Progenitor cell of endocrine pancreas (in vitro differentiated cells): ENCODE results near the gene RDX. TPM values are rescaled to one million over a fixed set of nuclear protein-coding genes. Genes with fewer than 3 reads are reported as not detected.
"Not testable (repeated sequence)": the region's sequence is repeated elsewhere in the genome, so short reads cannot be mapped to it uniquely, and the experiment has no call there.

Experiments
- DNase-seq: peaks from one replicate; pipeline ENCODE4 v3.0.0; 2021; ENCODE audit warnings: low spot score; ENCODE audit not compliant: unreplicated experiment
- H3K27ac Mint-ChIP-seq: 2 replicates; pipeline ENCODE4 v1.8.0; 2021; ENCODE audit warnings: mild to moderate bottlenecking, moderate library complexity, mixed read lengths
- H3K27me3 Mint-ChIP-seq: 2 replicates; pipeline ENCODE4 v1.8.0; 2021; ENCODE audit warnings: mixed read lengths
- H3K36me3 Mint-ChIP-seq: 2 replicates; pipeline ENCODE4 v1.8.0; 2022; ENCODE audit warnings: mixed read lengths; ENCODE audit not compliant: insufficient read depth
- H3K4me1 Mint-ChIP-seq: 2 replicates; pipeline ENCODE4 v1.8.0; 2021; ENCODE audit warnings: low read depth, mixed read lengths
- H3K4me3 Mint-ChIP-seq: 2 replicates; pipeline ENCODE4 v1.8.0; 2021; ENCODE audit warnings: low read depth, mild to moderate bottlenecking, moderate library complexity, mixed read lengths
- H3K9me3 Mint-ChIP-seq: 2 replicates; pipeline ENCODE4 v1.8.0; 2021; ENCODE audit warnings: low read depth, mixed read lengths
- CTCF ChIP-seq: fragments of 200-600 bp; sonication (generic); IDR thresholded peaks from one replicate; pipeline ENCODE4 v1.5.0; 2021; ENCODE audit warnings: antibody characterized with exemption, mild to moderate bottlenecking; ENCODE audit not compliant: unreplicated experiment
- total RNA-seq: library from RNA; stranded (reverse); gene quantifications from 2 replicates; pipeline ENCODE4 v1.2.1, GENCODE V29; 2021

RDX gene
- total RNA-seq, 1 donor from 2014 or later, result 89.6 TPM

GRCh38 chr11:110294509-110294908 is 1.9 kb downstream of the RDX start:
- H3K9me3 Mint-ChIP-seq, result no peaks in the 10 kb centered on the region
- peaks cover 3% of the 10 kb centered on the region for H3K36me3 Mint-ChIP-seq
- peak overlapping the region; percentile 87 for H3K4me3 Mint-ChIP-seq
- DNase-seq, result no peak
- H3K27ac Mint-ChIP-seq, result no peak overlapping the region
- no peak for TF ChIP-seq CTCF
- H3K27me3 Mint-ChIP-seq, result peaks cover 3% of the 10 kb centered on the region
- peaks cover 54% of the 10 kb centered on the region for H3K4me1 Mint-ChIP-seq

GRCh38 chr11:110293389-110293788 is 3.0 kb downstream of the RDX start:
- no peak overlapping the region for H3K27ac Mint-ChIP-seq
- DNase-seq, result no peak
- peak overlapping the region; percentile 38 for H3K4me3 Mint-ChIP-seq
- H3K4me1 Mint-ChIP-seq, result peaks cover 46% of the 10 kb centered on the region
- H3K36me3 Mint-ChIP-seq, result peaks cover 3% of the 10 kb centered on the region
- no peaks in the 10 kb centered on the region for H3K9me3 Mint-ChIP-seq
- TF ChIP-seq CTCF, result no peak
- H3K27me3 Mint-ChIP-seq, result no peaks in the 10 kb centered on the region

- H3K27ac Mint-ChIP-seq, DNase-seq, H3K27me3 Mint-ChIP-seq, H3K36me3 Mint-ChIP-seq, H3K9me3 Mint-ChIP-seq, H3K4me3 Mint-ChIP-seq: not testable (repeated sequence)
- peaks cover 41% of the 10 kb centered on the region for H3K4me1 Mint-ChIP-seq
Observed at GRCh38 chr11:110292146-110292545, 4.3 kb downstream of the RDX start.

- Mint-ChIP-seq H3K4me3 (no peak overlapping the region), H3K4me1 (peaks cover 43% of the 10 kb centered on the region), H3K9me3 (no peaks in the 10 kb centered on the region), H3K27ac (no peak overlapping the region), H3K27me3 (no peaks in the 10 kb centered on the region), H3K36me3 (peaks cover 3% of the 10 kb centered on the region)
- TF ChIP-seq CTCF, result no peak
- DNase-seq, result no peak
Observed at GRCh38 chr11:110290591-110291334, 5.7 kb downstream of the RDX start.

GRCh38 chr11:110289472-110289871 is 6.9 kb downstream of the RDX start:
- no peak overlapping the region for H3K4me3 Mint-ChIP-seq
- H3K4me1 Mint-ChIP-seq, result peaks cover 32% of the 10 kb centered on the region
- H3K27ac Mint-ChIP-seq, result no peak overlapping the region

More at GRCh38 chr11:110289472-110289871, 6.9 kb downstream of the RDX start:
- DNase-seq, result no peak
- Mint-ChIP-seq H3K9me3 (no peaks in the 10 kb centered on the region), H3K27me3 (no peaks in the 10 kb centered on the region), H3K36me3 (peaks cover 3% of the 10 kb centered on the region)
- TF ChIP-seq CTCF, result no peak
